ENCODE measurements around the gene LPO.
A peak's percentile ranks its signal among the peaks of the same experiment; 100 is the strongest.

The LPO gene

GRCh38 chr17:58315750-58316149 is 77.4 kb downstream of the LPO start:
- H2BK120ac ChIP-seq (ENCODE audit: low read depth, low read length) = no peak overlapping the region
- no peak overlapping the region for H3K4me3 ChIP-seq (ENCODE audit: low read length)
- H3K18ac ChIP-seq (ENCODE audit: low read length) = no peak overlapping the region
- no peak overlapping the region for H3K27ac ChIP-seq (ENCODE audit: low read depth, low read length)
- no peak overlapping the region for H4K5ac ChIP-seq (ENCODE audit: low read length)
- no peak overlapping the region for H4K8ac ChIP-seq (ENCODE audit: low read depth, low read length)
- no peaks in the 10 kb centered on the region for H3K27me3 ChIP-seq (ENCODE audit: insufficient read depth, low read length, poor library complexity)
- no peak overlapping the region for H3K9ac ChIP-seq (ENCODE audit: low read length)
- no peak overlapping the region for H2BK5ac ChIP-seq (ENCODE audit: low read length)
- no peak overlapping the region for H3K56ac ChIP-seq (ENCODE audit: low read length)
- no peaks in the 10 kb centered on the region for H3K79me1 ChIP-seq (ENCODE audit: low read length)
- no peaks in the 10 kb centered on the region for H3K79me2 ChIP-seq (ENCODE audit: control insufficient read depth, insufficient read depth, low read length)
- no peaks in the 10 kb centered on the region for H3K36me3 ChIP-seq (ENCODE audit: control insufficient read depth, insufficient read depth, low read length)
- no peak overlapping the region for H3K4ac ChIP-seq (ENCODE audit: low read depth, low read length)
- no peak overlapping the region for H2AK5ac ChIP-seq (ENCODE audit: low read length)
- H3K4me1 ChIP-seq (ENCODE audit: control insufficient read depth, low read depth, low read length) = no peaks in the 10 kb centered on the region
- H3K23ac ChIP-seq (ENCODE audit: low read length) = no peak overlapping the region
- H2BK15ac ChIP-seq (replicated peaks; ENCODE audit: low read depth) = no peak overlapping the region
- no peak overlapping the region for H3K4me2 ChIP-seq (ENCODE audit: low read length)
- no peak for DNase-seq
- WGBS (ENCODE audit: extremely low coverage, insufficient coverage, low lambda C conversion rate) = no CpG with 5 or more reads among the region's 4 CpGs

- H2AK5ac ChIP-seq (ENCODE audit: low read length) = no peak overlapping the region
- H3K56ac ChIP-seq (ENCODE audit: low read length) = no peak overlapping the region
- no peak overlapping the region for H3K27ac ChIP-seq (ENCODE audit: low read depth, low read length)
- DNase-seq = no peak
- no peak overlapping the region for H2BK15ac ChIP-seq (replicated peaks; ENCODE audit: low read depth)
- no CpG with 5 or more reads among the region's 8 CpGs for WGBS (ENCODE audit: extremely low coverage, insufficient coverage, low lambda C conversion rate)
- H3K4me2 ChIP-seq (ENCODE audit: low read length) = no peak overlapping the region
- no peak overlapping the region for H2BK120ac ChIP-seq (ENCODE audit: low read depth, low read length)
- no peak overlapping the region for H3K9ac ChIP-seq (ENCODE audit: low read length)
- H3K36me3 ChIP-seq (ENCODE audit: control insufficient read depth, insufficient read depth, low read length) = no peaks in the 10 kb centered on the region
- H3K4ac ChIP-seq (ENCODE audit: low read depth, low read length) = no peak overlapping the region
- H3K18ac ChIP-seq (ENCODE audit: low read length) = no peak overlapping the region
- no peak overlapping the region for H4K8ac ChIP-seq (ENCODE audit: low read depth, low read length)
- H3K79me1 ChIP-seq (ENCODE audit: low read length) = no peaks in the 10 kb centered on the region
- H3K79me2 ChIP-seq (ENCODE audit: control insufficient read depth, insufficient read depth, low read length) = no peaks in the 10 kb centered on the region
- H3K23ac ChIP-seq (ENCODE audit: low read length) = no peak overlapping the region
- H3K4me1 ChIP-seq (ENCODE audit: control insufficient read depth, low read depth, low read length) = no peaks in the 10 kb centered on the region
- no peak overlapping the region for H3K4me3 ChIP-seq (ENCODE audit: low read length)
- no peak overlapping the region for H4K5ac ChIP-seq (ENCODE audit: low read length)
- no peak overlapping the region for H2BK5ac ChIP-seq (ENCODE audit: low read length)
- no peaks in the 10 kb centered on the region for H3K27me3 ChIP-seq (ENCODE audit: insufficient read depth, low read length, poor library complexity)
Measured at GRCh38 chr17:58316260-58316960, 78.0 kb downstream of the LPO start.

GRCh38 chr17:58317421-58318064 is 79.2 kb downstream of the LPO start:
- Histone ChIP-seq H2BK15ac (replicated peaks; ENCODE audit: low read depth) (no peak overlapping the region), H3K4me2 (ENCODE audit: low read length) (no peak overlapping the region), H2BK5ac (ENCODE audit: low read length) (no peak overlapping the region), H3K23ac (ENCODE audit: low read length) (no peak overlapping the region), H3K27me3 (ENCODE audit: insufficient read depth, low read length, poor library complexity) (no peaks in the 10 kb centered on the region), H3K79me1 (ENCODE audit: low read length) (no peaks in the 10 kb centered on the region), H3K18ac (ENCODE audit: low read length) (no peak overlapping the region), H3K56ac (ENCODE audit: low read length) (no peak overlapping the region), H4K5ac (ENCODE audit: low read length) (no peak overlapping the region), H3K36me3 (ENCODE audit: control insufficient read depth, insufficient read depth, low read length) (no peaks in the 10 kb centered on the region), H4K8ac (ENCODE audit: low read depth, low read length) (no peak overlapping the region), H3K9ac (ENCODE audit: low read length) (no peak overlapping the region), H3K27ac (ENCODE audit: low read depth, low read length) (no peak overlapping the region), H2AK5ac (ENCODE audit: low read length) (no peak overlapping the region), H2BK120ac (ENCODE audit: low read depth, low read length) (no peak overlapping the region), H3K79me2 (ENCODE audit: control insufficient read depth, insufficient read depth, low read length) (no peaks in the 10 kb centered on the region), H3K4me3 (ENCODE audit: low read length) (no peak overlapping the region), H3K4me1 (ENCODE audit: control insufficient read depth, low read depth, low read length) (no peaks in the 10 kb centered on the region), H3K4ac (ENCODE audit: low read depth, low read length) (no peak overlapping the region)
- no CpG with 5 or more reads among the region's 5 CpGs for WGBS (ENCODE audit: extremely low coverage, insufficient coverage, low lambda C conversion rate)
- DNase-seq = peak; percentile 84

GRCh38 chr17:58318065-58318481 is 79.7 kb downstream of the LPO start:
- Histone ChIP-seq H3K27ac (ENCODE audit: low read depth, low read length) (no peak overlapping the region), H2BK15ac (replicated peaks; ENCODE audit: low read depth) (no peak overlapping the region), H2BK5ac (ENCODE audit: low read length) (no peak overlapping the region), H3K4ac (ENCODE audit: low read depth, low read length) (no peak overlapping the region), H4K5ac (ENCODE audit: low read length) (no peak overlapping the region), H2AK5ac (ENCODE audit: low read length) (no peak overlapping the region), H3K27me3 (ENCODE audit: insufficient read depth, low read length, poor library complexity) (no peaks in the 10 kb centered on the region), H3K18ac (ENCODE audit: low read length) (no peak overlapping the region), H3K4me3 (ENCODE audit: low read length) (no peak overlapping the region), H2BK120ac (ENCODE audit: low read depth, low read length) (no peak overlapping the region), H3K4me2 (ENCODE audit: low read length) (no peak overlapping the region), H3K36me3 (ENCODE audit: control insufficient read depth, insufficient read depth, low read length) (no peaks in the 10 kb centered on the region), H3K56ac (ENCODE audit: low read length) (no peak overlapping the region), H4K8ac (ENCODE audit: low read depth, low read length) (no peak overlapping the region), H3K4me1 (ENCODE audit: control insufficient read depth, low read depth, low read length) (no peaks in the 10 kb centered on the region), H3K79me2 (ENCODE audit: control insufficient read depth, insufficient read depth, low read length) (no peaks in the 10 kb centered on the region), H3K9ac (ENCODE audit: low read length) (no peak overlapping the region), H3K23ac (ENCODE audit: low read length) (no peak overlapping the region), H3K79me1 (ENCODE audit: low read length) (no peaks in the 10 kb centered on the region)
- no peak for DNase-seq
- no CpG with 5 or more reads among the region's 9 CpGs for WGBS (ENCODE audit: extremely low coverage, insufficient coverage, low lambda C conversion rate)
